OCI-LY7 (cell line): Measurements from ENCODE around the gene TYMP. TPM values are rescaled to one million over a fixed set of nuclear protein-coding genes. Genes with fewer than 3 reads are reported as not detected.

Source experiments
- BruUV-seq: library from RNA; stranded (reverse); fragments of 400-500 nt; replicated peaks from 2 replicates; lab custom pipeline; 2021; lab: Mats Ljungman, UMichigan
- CTCF ChIA-PET: fragments of 300-600 bp; sonication (Branson Sonifier 250); formaldehyde crosslinking; loops from one replicate; lab custom pipeline; 2022; ENCODE audit warnings: antibody characterized with exemption; ENCODE audit not compliant: unreplicated experiment; lab: Charles Lee
- POLR2A ChIA-PET: fragments of 300-600 bp; sonication (Branson Sonifier 250); formaldehyde crosslinking; loops from one replicate; lab custom pipeline; 2022; ENCODE audit warnings: antibody characterized with exemption; lab: Charles Lee
- DNase-seq: peaks from one replicate; pipeline ENCODE4 v3.0.0-alpha.2; 2015; ENCODE audit warnings: low spot score
- H2AFZ ChIP-seq: fragments of 200-600 bp; sonication (generic), shearing (Covaris generic); 2 replicates; pipeline ENCODE4 v1.6.1; 2014; ENCODE audit warnings: mild to moderate bottlenecking, antibody characterized with exemption, low read length, moderate library complexity
- H3K27ac ChIP-seq: fragments of 200-600 bp; sonication (generic); 2 replicates; pipeline ENCODE4 v1.5.1; 2014; ENCODE audit warnings: mixed run types, low read depth, mild to moderate bottlenecking, moderate library complexity, low read length, inconsistent platforms; ENCODE audit not compliant: poor library complexity, severe bottlenecking
- H3K36me3 ChIP-seq: fragments of 200-600 bp; sonication (generic); 2 replicates; pipeline ENCODE4 v1.6.1; 2014; ENCODE audit warnings: mild to moderate bottlenecking, antibody characterized with exemption, low read length, moderate library complexity, mixed read lengths; ENCODE audit not compliant: insufficient read depth
- H3K4me1 ChIP-seq: fragments of 200-600 bp; sonication (generic); 2 replicates; pipeline ENCODE4 v1.5.1; 2014; ENCODE audit warnings: mild to moderate bottlenecking, low read length; ENCODE audit not compliant: insufficient read depth, poor library complexity, severe bottlenecking
- H3K4me2 ChIP-seq: fragments of 200-600 bp; sonication (generic); 2 replicates; pipeline ENCODE4 v1.6.1; 2014; ENCODE audit warnings: mild to moderate bottlenecking, low read length
- H3K4me3 ChIP-seq: fragments of 200-600 bp; sonication (generic); 2 replicates; pipeline ENCODE4 v1.5.1; 2014; ENCODE audit warnings: mild to moderate bottlenecking, low read depth, low read length; ENCODE audit not compliant: poor library complexity, severe bottlenecking
- H3K79me2 ChIP-seq: fragments of 200-600 bp; sonication (generic); 2 replicates; pipeline ENCODE4 v1.6.1; 2016; ENCODE audit warnings: low read depth, mild to moderate bottlenecking, low read length, moderate library complexity, mixed read lengths; ENCODE audit not compliant: insufficient read depth
- H3K9me2 ChIP-seq: fragments of 200-600 bp; sonication (generic); 2 replicates; pipeline ENCODE4 v1.6.1; 2016; ENCODE audit warnings: mild to moderate bottlenecking, low read length, mixed read lengths; ENCODE audit not compliant: insufficient read depth
- H3K9me3 ChIP-seq: fragments of 200-600 bp; sonication (generic); 2 replicates; pipeline ENCODE4 v1.6.1; 2014; ENCODE audit warnings: mild to moderate bottlenecking, mixed run types, low read length, mixed read lengths
- H4K20me1 ChIP-seq: fragments of 200-600 bp; sonication (generic); 2 replicates; pipeline ENCODE4 v1.6.1; 2014; ENCODE audit warnings: mild to moderate bottlenecking, antibody characterized with exemption, low read length, moderate library complexity, mixed read lengths; ENCODE audit not compliant: insufficient read depth
- CTCF ChIP-seq: fragments of 200-600 bp; sonication (generic); conservative IDR thresholded peaks from 2 replicates; pipeline ENCODE4 v1.5.1; 2014; ENCODE audit warnings: mild to moderate bottlenecking, antibody characterized with exemption, low read length, moderate library complexity, mixed read lengths
- EZH2phosphoT487 ChIP-seq: fragments of 200-600 bp; sonication (generic); IDR thresholded peaks from 2 replicates; pipeline ENCODE4 v1.6.1; 2018; ENCODE audit warnings: low read depth, borderline replicate concordance, mild to moderate bottlenecking, mixed run types, antibody characterized with exemption, low read length, moderate library complexity, mixed read lengths
- intact Hi-C: fragments of 100-400 bp; cut with micrococcal nuclease; formaldehyde crosslinking; loops from one replicate; pipeline ENCODE4 v1.10.0; 2022; ENCODE audit not compliant: unreplicated experiment
- total RNA-seq, 2 experiments: library from RNA; depleted of rRNA in 1 of 2; stranded (reverse); fragments of >200 nt in 1 of 2; shearing (Covaris generic) in 1 of 2; gene quantifications; 2 replicates each; pipeline ENCODE4 v1.2.3, GENCODE V29; 2014 to 2022

Gene TYMP
- total RNA-seq, 2 experiments from 2014 or later: 3.9 to 4.0 TPM

DNA sequence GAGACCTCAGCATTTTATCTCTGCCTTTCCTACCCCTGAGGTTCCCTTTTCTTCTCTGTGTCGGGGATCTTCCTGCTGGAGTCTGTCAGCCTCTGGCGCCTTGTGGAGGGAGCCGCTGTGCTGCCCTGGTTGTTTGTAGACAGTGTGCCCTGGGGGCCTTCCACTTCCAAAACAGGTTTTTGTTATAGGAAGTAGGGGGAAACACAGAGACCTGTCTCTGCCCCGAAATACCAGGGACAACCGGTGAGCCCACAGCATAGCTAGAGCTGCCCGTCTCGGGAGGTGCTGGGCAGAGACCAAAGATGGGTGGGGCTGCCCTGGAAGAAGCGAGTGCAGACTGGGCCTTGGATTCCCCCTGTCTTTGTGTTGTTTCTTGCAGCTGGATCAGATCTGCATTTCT, 13.7 kb downstream of the TYMP start:
- Histone ChIP-seq H3K9me3 (no peaks in the 10 kb centered on the region), H4K20me1 (no peaks in the 10 kb centered on the region), H3K79me2 (peaks cover 35% of the 10 kb centered on the region), H3K4me2 (no peak overlapping the region), H3K27ac (no peak overlapping the region), H3K4me1 (no peaks in the 10 kb centered on the region), H3K36me3 (peaks cover 86% of the 10 kb centered on the region), H2AFZ (no peak overlapping the region), H3K4me3 (no peak overlapping the region), H3K9me2 (no peaks in the 10 kb centered on the region)
- no peak for TF ChIP-seq EZH2phosphoT487
- no peak for TF ChIP-seq CTCF
- no TSS peak for BruUV-seq
- ChIA-PET POLR2A (interaction anchor here (1.4 kb wide), 1 partner anchor 9 kb away, joined by 3 read pairs; no protein-coding TSS in a partner anchor), CTCF (no interaction called here)
- intact Hi-C loops: no loop called here
- DNase-seq: no peak

- Histone ChIP-seq H2AFZ (no peak overlapping the region), H3K9me3 (no peaks in the 10 kb centered on the region), H3K27ac (no peak overlapping the region), H3K36me3 (peaks cover 64% of the 10 kb centered on the region), H3K4me1 (peaks cover 17% of the 10 kb centered on the region), H3K79me2 (peaks cover 64% of the 10 kb centered on the region), H3K4me3 (no peak overlapping the region), H3K9me2 (no peaks in the 10 kb centered on the region), H4K20me1 (peaks cover 4% of the 10 kb centered on the region; the same call in 1 of the 2 replicates), H3K4me2 (no peak overlapping the region)
- intact Hi-C loops: no loop called here
- TF ChIP-seq EZH2phosphoT487 (no peak), CTCF (no peak)
- no TSS peak for BruUV-seq
- POLR2A ChIA-PET: no interaction called here
- no peak for DNase-seq
- CTCF ChIA-PET: no interaction called here
Observed at GRCh38 chr22:50513175-50513574, 16.6 kb downstream of the TYMP start.

- H3K9me3 ChIP-seq: no peaks in the 10 kb centered on the region
- intact Hi-C loops: loop anchor here (1.0 to 10.0 kb wide), 4 partner anchors 16 to 264 kb away; partner anchors contain the start of genes CHKB, MAPK11, SCO2 and TUBGCP6
- H3K4me1 ChIP-seq: peaks cover 27% of the 10 kb centered on the region
- H3K36me3 ChIP-seq: peaks cover 40% of the 10 kb centered on the region
- peaks cover 59% of the 10 kb centered on the region for H3K79me2 ChIP-seq
- no peak for DNase-seq
- peaks cover 4% of the 10 kb centered on the region; the same call in 1 of the 2 replicates for H4K20me1 ChIP-seq
- CTCF ChIA-PET: interaction anchor here (0.9 to 2.3 kb wide), 2 partner anchors 17 to 20 kb away, joined by 5 to 9 read pairs; partner anchors contain the start of gene SCO2
- TSS peak; percentile 82 for BruUV-seq
- H2AFZ ChIP-seq: no peak overlapping the region
- TF ChIP-seq CTCF: no peak
- peak overlapping the region; percentile 59 for H3K27ac ChIP-seq
- H3K9me2 ChIP-seq: no peaks in the 10 kb centered on the region
- H3K4me3 ChIP-seq: peak overlapping the region; percentile 94
- peak overlapping the region; percentile 97 for H3K4me2 ChIP-seq
- POLR2A ChIA-PET: interaction anchor here (0.5 to 3.7 kb wide), 6 partner anchors 16 to 82 kb away, joined by 3 to 33 read pairs (median 4); partner anchors contain the start of gene SCO2
Observed at GRCh38 chr22:50508897-50509296, 20.9 kb downstream of the TYMP start.
